Neuronal stem cell (in vitro differentiated cells): ENCODE results near the gene CORO1C.

Experiments used
- DNase-seq: peaks from one replicate; pipeline ENCODE4 v3.0.0-alpha.2; 2013; ENCODE audit warnings: low spot score
- H2AFZ ChIP-seq: one replicate; pipeline ENCODE4 v1.6.1; 2013; ENCODE audit warnings: mild to moderate bottlenecking, low read length, inconsistent platforms
- H2AK5ac ChIP-seq: 2 replicates; pipeline ENCODE4 v1.6.1; 2013; ENCODE audit warnings: low read depth, mild to moderate bottlenecking, inconsistent platforms, low read length, moderate library complexity, mixed read lengths
- H2BK120ac ChIP-seq: 2 replicates; pipeline ENCODE4 v1.6.1; 2013; ENCODE audit warnings: low read depth, mild to moderate bottlenecking, inconsistent platforms, low read length, moderate library complexity, mixed read lengths
- H2BK12ac ChIP-seq: one replicate; pipeline ENCODE4 v1.6.1; 2013; ENCODE audit warnings: low read length, inconsistent platforms
- H2BK15ac ChIP-seq: 2 replicates; pipeline ENCODE4 v1.6.1; 2013; ENCODE audit warnings: mild to moderate bottlenecking, low read length, inconsistent platforms, mixed read lengths
- H2BK5ac ChIP-seq: one replicate; pipeline ENCODE4 v1.6.1; 2013; ENCODE audit warnings: inconsistent platforms, mild to moderate bottlenecking, low read length, moderate library complexity
- H3K14ac ChIP-seq: one replicate; pipeline ENCODE4 v1.6.1; 2013; ENCODE audit warnings: low read length, inconsistent platforms
- H3K18ac ChIP-seq: 2 replicates; pipeline ENCODE4 v1.6.1; 2013; ENCODE audit warnings: low read length, inconsistent platforms
- H3K23ac ChIP-seq: 2 replicates; pipeline ENCODE4 v1.6.1; 2013; ENCODE audit warnings: low read depth, mild to moderate bottlenecking, mixed read lengths, low read length, inconsistent platforms; ENCODE audit not compliant: poor library complexity
- H3K27ac ChIP-seq: replicated peaks from 3 replicates; pipeline ENCODE4 v1.5.1; 2013; ENCODE audit warnings: low read length, inconsistent platforms
- H3K27me3 ChIP-seq, 3 experiments: 2 replicates each; pipeline ENCODE4 v1.6.1; 2013; ENCODE audit warnings: low read length in 3 of 3, mild to moderate bottlenecking in 2 of 3, inconsistent platforms in 1 of 3, low read depth in 1 of 3, mixed read lengths in 1 of 3, moderate library complexity in 1 of 3; ENCODE audit not compliant: control insufficient read depth in 3 of 3, insufficient read depth in 3 of 3
- H3K36me3 ChIP-seq, 2 donors: replicated peaks in 1 of 2; 2 replicates each; pipeline ENCODE4 v1.6.1; 2013; ENCODE audit warnings: low read length in 2 of 2; ENCODE audit not compliant: control insufficient read depth in 2 of 2, insufficient read depth in 2 of 2
- H3K4ac ChIP-seq: 2 replicates; pipeline ENCODE4 v1.6.1; 2013; ENCODE audit warnings: inconsistent platforms, mild to moderate bottlenecking, low read length, moderate library complexity
- H3K4me1 ChIP-seq, 2 donors: 1 replicate in 1 of 2; 2 replicates in 1 of 2; pipeline ENCODE4 v1.6.1; 2013; ENCODE audit warnings: low read length in 2 of 2, low read depth in 1 of 2; ENCODE audit not compliant: control insufficient read depth in 2 of 2, insufficient read depth in 1 of 2
- H3K4me2 ChIP-seq: one replicate; pipeline ENCODE4 v1.6.1; 2013; ENCODE audit warnings: mild to moderate bottlenecking, low read length, inconsistent platforms; ENCODE audit not compliant: insufficient read depth, poor library complexity, severe bottlenecking
- H3K4me3 ChIP-seq, 2 donors: 2 replicates each; pipeline ENCODE4 v1.5.1; 2013; ENCODE audit warnings: low read length in 2 of 2, mild to moderate bottlenecking in 2 of 2, inconsistent platforms in 1 of 2, moderate library complexity in 1 of 2
- H3K79me1 ChIP-seq: one replicate; pipeline ENCODE4 v1.6.1; 2013; ENCODE audit warnings: low read depth, mild to moderate bottlenecking, inconsistent platforms, low read length, moderate library complexity
- H3K9ac ChIP-seq: one replicate; pipeline ENCODE4 v1.6.1; 2013; ENCODE audit warnings: mild to moderate bottlenecking, low read depth, low read length, inconsistent platforms; ENCODE audit not compliant: poor library complexity
- H3K9me3 ChIP-seq, 2 donors: replicated peaks in 1 of 2; 2 replicates each; pipeline versions ENCODE3 to v1.6.1; 2013; ENCODE audit warnings: low read length in 2 of 2, mild to moderate bottlenecking in 2 of 2, inconsistent platforms in 1 of 2, low read depth in 1 of 2, mixed read lengths in 1 of 2, moderate library complexity in 1 of 2; ENCODE audit not compliant: control insufficient read depth in 2 of 2, insufficient read depth in 1 of 2
- H4K8ac ChIP-seq: one replicate; pipeline ENCODE4 v1.6.1; 2013; ENCODE audit warnings: low read depth, mild to moderate bottlenecking, inconsistent platforms, low read length, moderate library complexity
- H4K91ac ChIP-seq: one replicate; pipeline ENCODE4 v1.6.1; 2013; ENCODE audit warnings: low read length, low read depth, mild to moderate bottlenecking, inconsistent platforms; ENCODE audit not compliant: poor library complexity
- WGBS, 2 donors: extraction: QIAGEN DNeasy Blood & Tissue Kit; methylation state at CpG; one replicate each; pipeline ENCODE4 v1.1.7; 2013; ENCODE audit warnings: missing lambda C conversion rate in 2 of 2, mixed read lengths in 1 of 2; ENCODE audit not compliant: insufficient read length in 2 of 2, insufficient replicate concordance in 1 of 2; ENCODE audit errors: extremely low coverage in 2 of 2; 5-methylcytosine and 5-hydroxymethylcytosine counted together

The CORO1C gene

GRCh38 chr12:108642899-108643654 lies 88.2 kb downstream of the CORO1C start:
- Histone ChIP-seq H3K4me3 (no peak overlapping the region), H2BK15ac (no peak overlapping the region), H3K79me1 (peaks cover 3% of the 10 kb centered on the region), H2AK5ac (no peak overlapping the region), H2BK120ac (no peak overlapping the region), H3K4me2 (no peak overlapping the region), H3K27ac (no peak overlapping the region), H3K14ac (no peak overlapping the region), H3K4ac (no peak overlapping the region), H2AFZ (no peak overlapping the region), H4K8ac (no peak overlapping the region), H3K9ac (no peak overlapping the region), H3K36me3 (peaks cover 19 to 72% of the 10 kb centered on the region in 2 donors), H3K4me1 (peaks cover 11 to 17% of the 10 kb centered on the region in 2 donors), H4K91ac (no peak overlapping the region), H3K27me3 (no peaks in the 10 kb centered on the region), H3K9me3 (no peaks in the 10 kb centered on the region), H2BK5ac (no peak overlapping the region), H3K23ac (no peak overlapping the region), H3K18ac (no peak overlapping the region), H2BK12ac (no peak overlapping the region)
- DNase-seq: no peak
- no CpG with 5 or more reads among the region's 1 CpG for WGBS, 2 donors

GRCh38 chr12:108642269-108642870 lies 88.9 kb downstream of the CORO1C start:
- Histone ChIP-seq H3K27ac (no peak overlapping the region), H3K36me3 (peaks cover 16 to 65% of the 10 kb centered on the region in 2 donors), H2BK15ac (no peak overlapping the region), H3K18ac (no peak overlapping the region), H2BK5ac (no peak overlapping the region), H3K4me3 (no peak overlapping the region), H2BK12ac (no peak overlapping the region), H2AK5ac (no peak overlapping the region), H3K79me1 (peaks cover 3% of the 10 kb centered on the region), H3K4me1 (peaks cover 19 to 24% of the 10 kb centered on the region in 2 donors), H2BK120ac (no peak overlapping the region), H4K8ac (no peak overlapping the region), H3K9ac (no peak overlapping the region), H2AFZ (no peak overlapping the region), H3K9me3 (no peaks in the 10 kb centered on the region), H3K4ac (no peak overlapping the region), H3K14ac (no peak overlapping the region), H4K91ac (no peak overlapping the region), H3K4me2 (no peak overlapping the region), H3K23ac (no peak overlapping the region), H3K27me3 (no peaks in the 10 kb centered on the region)
- DNase-seq: no peak
- no CpG with 5 or more reads among the region's 16 CpGs for WGBS, 2 donors

GRCh38 chr12:108641446-108642268 lies 89.7 kb downstream of the CORO1C start:
- H4K91ac ChIP-seq: no peak overlapping the region
- H3K23ac ChIP-seq: no peak overlapping the region
- H3K4ac ChIP-seq: no peak overlapping the region
- no peaks in the 10 kb centered on the region for H3K9me3 ChIP-seq
- no peak for DNase-seq
- no peak overlapping the region for H2BK120ac ChIP-seq
- no peak overlapping the region for H2AFZ ChIP-seq
- H3K4me1 ChIP-seq: peaks cover 24 to 28% of the 10 kb centered on the region in 2 donors
- H3K4me3 ChIP-seq: no peak overlapping the region
- peaks cover 3% of the 10 kb centered on the region for H3K79me1 ChIP-seq
- no peak overlapping the region for H2BK5ac ChIP-seq
- H2BK12ac ChIP-seq: no peak overlapping the region
- H3K18ac ChIP-seq: no peak overlapping the region
- WGBS, 2 donors: no CpG with 5 or more reads among the region's 9 CpGs
- H2AK5ac ChIP-seq: no peak overlapping the region
- no peaks in the 10 kb centered on the region for H3K27me3 ChIP-seq
- no peak overlapping the region for H2BK15ac ChIP-seq
- H4K8ac ChIP-seq: no peak overlapping the region
- H3K27ac ChIP-seq: no peak overlapping the region
- no peak overlapping the region for H3K9ac ChIP-seq
- H3K14ac ChIP-seq: no peak overlapping the region
- no peak overlapping the region for H3K4me2 ChIP-seq
- H3K36me3 ChIP-seq: peaks cover 14 to 57% of the 10 kb centered on the region in 2 donors
